DND-41 (cell line): ENCODE data around the gene FARP1.

Source experiments
- CTCF ChIP-seq: IDR thresholded peaks from 2 replicates; pipeline ENCODE4 v1.5.1; 2012; ENCODE audit warnings: borderline replicate concordance, low read length, moderate library complexity, mild to moderate bottlenecking; ENCODE audit not compliant: poor library complexity, severe bottlenecking; ENCODE audit errors: extremely low read depth
- EZH2 ChIP-seq: IDR thresholded peaks from 3 replicates; pipeline ENCODE4 v1.6.1; 2012; ENCODE audit warnings: borderline replicate concordance, low read depth, mild to moderate bottlenecking, moderate library complexity, low read length, inconsistent platforms; ENCODE audit not compliant: severe bottlenecking

- TF ChIP-seq CTCF (no peak), EZH2 (no peak)
Observed at GRCh38 chr13:98364179-98364578, 221.3 kb downstream of the FARP1 start.
